Measurements from ENCODE around the gene DCN.

DCN gene

DNA sequence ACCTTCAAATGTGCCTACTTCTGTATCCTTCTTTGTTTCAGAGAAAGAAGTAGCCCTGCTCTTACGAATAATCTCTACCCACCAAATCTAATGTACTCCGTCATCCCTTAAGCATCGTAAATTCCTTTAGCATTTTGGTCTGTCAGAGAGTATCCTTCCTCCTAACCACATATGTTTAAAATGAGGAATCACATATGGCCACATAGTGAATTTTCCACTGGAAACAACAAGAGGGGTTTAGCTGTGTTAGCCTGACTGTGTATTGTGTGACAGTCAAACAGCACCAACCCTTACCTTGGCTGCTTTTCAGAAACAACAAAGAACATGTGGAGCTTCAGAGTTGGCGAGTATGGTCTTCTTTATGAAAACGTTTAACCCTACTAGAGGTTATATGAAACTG, 76.8 kb downstream of the DCN start:
- Histone ChIP-seq H3K36me3 (no peaks in the 10 kb centered on the region), H3K9me3 (ENCODE audit: severe bottlenecking) (no peaks in the 10 kb centered on the region), H3K27ac (no peak overlapping the region), H3K4me3 (ENCODE audit: low read depth, low read length) (no peak overlapping the region), H3K27me3 (ENCODE audit: insufficient read depth, low read depth, severe bottlenecking) (no peaks in the 10 kb centered on the region)
- no peak for DNase-seq
- TF ChIP-seq, protein P1, sequence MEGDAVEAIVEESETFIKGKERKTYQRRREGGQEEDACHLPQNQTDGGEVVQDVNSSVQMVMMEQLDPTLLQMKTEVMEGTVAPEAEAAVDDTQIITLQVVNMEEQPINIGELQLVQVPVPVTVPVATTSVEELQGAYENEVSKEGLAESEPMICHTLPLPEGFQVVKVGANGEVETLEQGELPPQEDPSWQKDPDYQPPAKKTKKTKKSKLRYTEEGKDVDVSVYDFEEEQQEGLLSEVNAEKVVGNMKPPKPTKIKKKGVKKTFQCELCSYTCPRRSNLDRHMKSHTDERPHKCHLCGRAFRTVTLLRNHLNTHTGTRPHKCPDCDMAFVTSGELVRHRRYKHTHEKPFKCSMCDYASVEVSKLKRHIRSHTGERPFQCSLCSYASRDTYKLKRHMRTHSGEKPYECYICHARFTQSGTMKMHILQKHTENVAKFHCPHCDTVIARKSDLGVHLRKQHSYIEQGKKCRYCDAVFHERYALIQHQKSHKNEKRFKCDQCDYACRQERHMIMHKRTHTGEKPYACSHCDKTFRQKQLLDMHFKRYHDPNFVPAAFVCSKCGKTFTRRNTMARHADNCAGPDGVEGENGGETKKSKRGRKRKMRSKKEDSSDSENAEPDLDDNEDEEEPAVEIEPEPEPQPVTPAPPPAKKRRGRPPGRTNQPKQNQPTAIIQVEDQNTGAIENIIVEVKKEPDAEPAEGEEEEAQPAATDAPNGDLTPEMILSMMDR (IDR thresholded peaks at IDR 0.05; ENCODE audit: low read depth, low read length): no peak

DNA sequence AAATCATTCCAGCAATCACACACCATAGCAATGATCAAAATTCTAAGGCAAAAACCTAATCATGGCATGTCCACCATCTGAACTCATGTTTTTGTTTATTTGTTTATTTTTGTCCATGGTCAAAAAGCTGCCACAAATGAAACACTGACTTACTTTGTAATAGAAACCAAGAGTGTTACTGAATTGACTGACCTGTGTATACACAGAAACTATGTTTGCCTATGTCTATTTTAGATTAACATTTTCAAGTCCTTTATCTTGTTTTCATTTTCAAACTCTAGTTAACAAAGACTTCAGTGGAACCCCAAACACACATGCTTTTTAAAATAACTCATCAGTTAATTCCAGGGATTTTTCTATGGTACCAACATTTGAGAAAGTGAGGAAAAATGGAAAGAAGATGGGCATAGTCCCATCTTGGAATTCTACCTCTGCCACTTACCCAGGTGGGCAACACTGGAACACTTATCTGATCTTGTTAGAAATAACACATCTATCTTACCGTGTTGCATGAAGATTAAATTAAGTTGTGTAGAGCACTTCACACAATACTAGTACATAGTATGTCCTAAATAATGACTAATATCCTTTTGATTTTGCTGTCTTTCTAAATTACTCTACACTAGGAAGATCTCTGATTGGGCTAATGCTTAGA, 77.7 kb downstream of the DCN start:
- TF ChIP-seq, protein P1 (IDR thresholded peaks at IDR 0.05; ENCODE audit: low read depth, low read length): no peak
- Histone ChIP-seq H3K27me3 (ENCODE audit: insufficient read depth, low read depth, severe bottlenecking) (no peaks in the 10 kb centered on the region), H3K4me3 (ENCODE audit: low read depth, low read length) (no peak overlapping the region), H3K27ac (no peak overlapping the region), H3K36me3 (no peaks in the 10 kb centered on the region), H3K9me3 (ENCODE audit: severe bottlenecking) (no peaks in the 10 kb centered on the region)
- no peak for DNase-seq

DNA sequence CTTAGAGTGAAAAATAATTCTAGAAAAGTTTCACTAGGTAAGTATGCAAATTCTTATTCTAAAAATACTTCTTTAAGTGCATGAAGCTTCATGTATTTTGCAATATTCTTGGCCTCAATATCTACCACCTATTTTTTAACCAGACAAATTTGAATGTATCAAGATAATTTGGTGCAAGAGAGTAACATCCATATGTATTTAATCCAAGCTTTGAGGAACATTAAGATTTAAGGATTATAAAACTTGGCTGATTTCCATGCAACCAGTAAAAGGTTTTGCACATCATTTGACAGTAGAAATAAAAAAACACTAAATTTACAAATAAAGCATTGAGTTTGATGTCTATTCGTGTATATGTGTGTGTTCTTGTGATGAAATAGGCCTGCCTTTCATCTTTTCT, 79.0 kb downstream of the DCN start:
- DNase-seq: no peak
- no peak overlapping the region for H3K4me3 ChIP-seq (ENCODE audit: low read depth, low read length)
- no peaks in the 10 kb centered on the region for H3K9me3 ChIP-seq (ENCODE audit: severe bottlenecking)
- TF ChIP-seq, protein P1 (IDR thresholded peaks at IDR 0.05; ENCODE audit: low read depth, low read length): no peak
- no peaks in the 10 kb centered on the region for H3K36me3 ChIP-seq
- H3K27ac ChIP-seq: no peak overlapping the region
- no peaks in the 10 kb centered on the region for H3K27me3 ChIP-seq (ENCODE audit: insufficient read depth, low read depth, severe bottlenecking)

DNA sequence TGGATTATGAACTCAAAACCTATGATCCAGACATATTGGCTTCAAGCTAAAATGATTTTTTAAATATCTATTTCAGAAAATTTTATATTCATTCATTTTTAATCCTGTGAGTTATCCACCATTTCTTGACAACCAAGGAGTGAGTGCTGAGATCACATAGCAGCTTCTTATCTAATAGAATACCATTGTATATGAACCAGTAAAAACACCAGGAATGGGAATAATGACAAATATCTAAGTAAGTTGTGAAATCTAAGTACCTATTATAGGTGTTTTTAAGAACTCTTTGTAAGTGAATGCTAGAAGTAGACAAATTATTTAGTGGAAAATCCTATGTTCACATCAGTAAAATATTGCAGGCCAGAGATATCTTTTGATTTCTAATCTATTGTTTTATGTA, 79.5 kb downstream of the DCN start:
- Histone ChIP-seq H3K27ac (no peak overlapping the region), H3K4me3 (ENCODE audit: low read depth, low read length) (no peak overlapping the region), H3K9me3 (ENCODE audit: severe bottlenecking) (no peaks in the 10 kb centered on the region), H3K36me3 (no peaks in the 10 kb centered on the region), H3K27me3 (ENCODE audit: insufficient read depth, low read depth, severe bottlenecking) (no peaks in the 10 kb centered on the region)
- no peak for DNase-seq
- TF ChIP-seq, protein P1 (IDR thresholded peaks at IDR 0.05; ENCODE audit: low read depth, low read length): no peak

DNA sequence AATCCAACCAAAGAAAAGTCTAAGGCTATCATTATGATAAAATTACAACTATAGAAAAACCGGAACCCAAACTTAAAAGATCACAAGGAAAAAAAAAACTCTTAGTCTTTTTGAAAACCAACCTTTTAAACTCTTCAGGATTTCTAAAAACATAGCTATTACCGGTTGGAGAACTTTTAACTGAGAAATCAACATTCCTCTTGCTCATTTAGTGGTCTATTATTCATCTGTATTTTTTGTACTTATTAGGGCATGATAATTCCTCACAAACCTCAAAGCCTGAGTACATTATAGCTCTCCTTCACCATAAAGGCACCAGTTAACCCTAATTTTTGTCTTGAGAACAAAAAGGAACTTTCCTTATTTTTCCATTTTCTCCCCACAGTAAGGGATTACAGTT, 81.7 kb downstream of the DCN start:
- Histone ChIP-seq H3K27ac (no peak overlapping the region), H3K9me3 (ENCODE audit: severe bottlenecking) (no peaks in the 10 kb centered on the region), H3K27me3 (ENCODE audit: insufficient read depth, low read depth, severe bottlenecking) (no peaks in the 10 kb centered on the region), H3K36me3 (no peaks in the 10 kb centered on the region), H3K4me3 (ENCODE audit: low read depth, low read length) (no peak overlapping the region)
- no peak for DNase-seq
- TF ChIP-seq, protein P1 (IDR thresholded peaks at IDR 0.05; ENCODE audit: low read depth, low read length): no peak

DNA sequence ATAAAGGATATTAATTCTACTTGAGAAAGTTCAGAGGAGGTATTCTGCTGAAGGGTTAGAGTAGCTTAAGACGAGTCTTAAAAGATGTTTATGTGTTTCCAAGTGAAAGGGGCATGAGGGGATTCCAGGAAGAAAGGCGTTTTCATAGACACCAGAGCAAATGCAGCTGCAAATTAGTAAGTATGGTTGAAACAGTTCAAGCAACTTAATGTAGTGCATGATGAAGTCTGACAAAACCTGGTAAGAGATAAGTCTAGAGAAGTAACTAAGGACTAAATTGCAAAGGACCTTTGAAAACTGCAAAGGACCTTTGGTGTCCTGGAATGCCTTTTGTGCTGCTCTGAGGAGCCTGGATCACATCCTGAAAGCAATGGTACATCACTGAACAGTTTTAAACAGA, 82.8 kb downstream of the DCN start:
- Histone ChIP-seq H3K4me3 (ENCODE audit: low read depth, low read length) (no peak overlapping the region), H3K27ac (no peak overlapping the region), H3K36me3 (no peaks in the 10 kb centered on the region), H3K9me3 (ENCODE audit: severe bottlenecking) (no peaks in the 10 kb centered on the region), H3K27me3 (ENCODE audit: insufficient read depth, low read depth, severe bottlenecking) (no peaks in the 10 kb centered on the region)
- TF ChIP-seq, protein P1 (IDR thresholded peaks at IDR 0.05; ENCODE audit: low read depth, low read length): no peak
- DNase-seq: no peak
